HG02840 (cell line): ENCODE data around the gene RGS9.
"Not testable (repeated sequence)": the region's sequence is repeated elsewhere in the genome, so short reads cannot be mapped to it uniquely, and the experiment has no call there.

Experiments used
- ATAC-seq: cut with Tn5 transposase; IDR thresholded peaks from one replicate; pipeline ENCODE4 v1.9.1; 2021; ENCODE audit warnings: mild to moderate bottlenecking, moderate library complexity, moderate number of reproducible peaks; ENCODE audit not compliant: unreplicated experiment, low FRiP score

Gene RGS9

GRCh38 chr17:65177901-65178300 is 40.7 kb downstream of the RGS9 start:
- no peak for ATAC-seq

GRCh38 chr17:65180276-65180675 is 43.1 kb downstream of the RGS9 start:
- ATAC-seq: not testable (repeated sequence)

GRCh38 chr17:65180752-65181236 is 43.6 kb downstream of the RGS9 start:
- ATAC-seq: not testable (repeated sequence)

GRCh38 chr17:65181237-65182061 is 44.3 kb downstream of the RGS9 start:
- ATAC-seq: peak; percentile 71

- no peak for ATAC-seq
Observed at GRCh38 chr17:65182233-65182632, 45.1 kb downstream of the RGS9 start.

- no peak for ATAC-seq
Observed at GRCh38 chr17:65183736-65184135, 46.6 kb downstream of the RGS9 start.

- no peak for ATAC-seq
Observed at GRCh38 chr17:65184235-65184959, 47.2 kb downstream of the RGS9 start.

- ATAC-seq: no peak
Observed at GRCh38 chr17:65185062-65185461, 47.9 kb downstream of the RGS9 start.

GRCh38 chr17:65185668-65186382 is 48.7 kb downstream of the RGS9 start:
- ATAC-seq: no peak

- no peak for ATAC-seq
Observed at GRCh38 chr17:65190467-65191097, 53.4 kb downstream of the RGS9 start.

- ATAC-seq: no peak
Observed at GRCh38 chr17:65191811-65192740, 54.9 kb downstream of the RGS9 start.

GRCh38 chr17:65193305-65193704 is 56.1 kb downstream of the RGS9 start:
- no peak for ATAC-seq

GRCh38 chr17:65193716-65194293 is 56.6 kb downstream of the RGS9 start:
- no peak for ATAC-seq

- no peak for ATAC-seq
Observed at GRCh38 chr17:65194670-65195334, 57.6 kb downstream of the RGS9 start.

GRCh38 chr17:65195716-65196115 is 58.5 kb downstream of the RGS9 start:
- no peak for ATAC-seq

- ATAC-seq: no peak
Observed at GRCh38 chr17:65196617-65197016, 59.4 kb downstream of the RGS9 start.

GRCh38 chr17:65197201-65197600 is 60.0 kb downstream of the RGS9 start:
- ATAC-seq: no peak

- no peak for ATAC-seq
Observed at GRCh38 chr17:65198653-65199382, 61.6 kb downstream of the RGS9 start.
